Stomach (tissue), 9 donors: Measurements from ENCODE around the gene PDE4D. TPM values are rescaled to one million over a fixed set of nuclear protein-coding genes. Genes with fewer than 3 reads are reported as not detected.

Experiments
- DNase-seq, 2 donors: peaks; one replicate each; pipeline versions ENCODE4 v3.0.0 to v3.0.0-alpha.2; 2013 to 2019
- H3K27ac ChIP-seq, 5 donors: fragments of 200-600 bp in 4 of 5; sonication (generic) in 4 of 5; one replicate each; pipeline ENCODE4 v1.5.1; 2013 to 2019; ENCODE audit warnings: mild to moderate bottlenecking in 1 of 5, moderate library complexity in 1 of 5
- H3K27me3 ChIP-seq, 3 donors: fragments of 200-600 bp; sonication (generic); one replicate each; pipeline ENCODE4 v1.5.1; 2017 to 2019; ENCODE audit warnings: mixed run types in 1 of 3
- H3K36me3 ChIP-seq, 4 donors: fragments of 200-600 bp; sonication (generic); 1 replicate in 3 of 4; 2 replicates in 1 of 4; pipeline ENCODE4 v1.5.1; 2016 to 2019
- H3K4me1 ChIP-seq, 4 donors: fragments of 200-600 bp; sonication (generic); one replicate each; pipeline ENCODE4 v1.5.1; 2016 to 2019
- H3K4me3 ChIP-seq, 4 donors: fragments of 200-600 bp; sonication (generic) in 3 of 4; one replicate each; pipeline ENCODE4 v1.5.1; 2016 to 2019; ENCODE audit warnings: mild to moderate bottlenecking in 1 of 4
- H3K9me3 ChIP-seq, 4 donors: fragments of 200-600 bp; sonication (generic); one replicate each; pipeline ENCODE4 v1.5.1; 2016 to 2019
- EP300 ChIP-seq: sonication (generic); formaldehyde crosslinking; IDR thresholded peaks from one replicate; pipeline ENCODE4 v1.6.1; 2017; ENCODE audit warnings: antibody characterized with exemption
- POLR2A ChIP-seq, 4 donors: fragments of 450-650 bp; IDR thresholded peaks; one replicate each; pipeline ENCODE4 v1.6.1; 2016; ENCODE audit warnings: antibody characterized with exemption in 4 of 4, control low read depth in 2 of 4, mild to moderate bottlenecking in 1 of 4, moderate library complexity in 1 of 4
- POLR2AphosphoS5 ChIP-seq, 3 donors: sonication (generic); formaldehyde crosslinking; IDR thresholded peaks; one replicate each; pipeline ENCODE4 v1.6.1; 2016; ENCODE audit warnings: antibody characterized with exemption in 3 of 3
- WGBS, 5 donors: extraction: QIAGEN DNeasy Blood & Tissue Kit in 3 of 5; methylation state at CpG; one replicate each; pipeline versions ENCODE4 v1.1.5 to v1.1.7; 2013 to 2018; 5-methylcytosine and 5-hydroxymethylcytosine counted together
- intact Hi-C: fragments of 100-400 bp; cut with DNase I; formaldehyde crosslinking; loops from one replicate; pipeline ENCODE4 v1.15.1; 2023; ENCODE audit warnings: low total_unique reads
- polyA plus RNA-seq, 3 donors: library from polyadenylated mRNA; stranded (reverse); fragments of 200-250 nt; gene quantifications; one replicate each; pipeline ENCODE4 v1.2.3, GENCODE V29; 2013
- total RNA-seq, 5 donors: library from RNA; depleted of rRNA; stranded (reverse); fragments of >200 nt; gene quantifications; one replicate each; pipeline versions ENCODE4 v1.1.0 to v1.2.3, GENCODE V29; 2014 to 2016
- TF ChIP-seq, protein P1 (sequence below), 7 experiments: fragments of 450-650 bp in 4 of 7; fragments of 200-600 bp in 3 of 7; sonication (generic) in 3 of 7; IDR thresholded peaks; one replicate each; pipeline ENCODE4 v1.5.1; 2016 to 2019; ENCODE audit warnings: antibody characterized with exemption in 7 of 7, control low read depth in 2 of 7, mild to moderate bottlenecking in 1 of 7
- donor health status: healthy with polysubstance abuse.
- donor health status: Bipolar disorder and iron deficiency.
- donor health status: healthy.

PDE4D gene
- total and polyA plus RNA-seq, 8 donors: 3.1 to 147 (median 97.3) TPM

DNA sequence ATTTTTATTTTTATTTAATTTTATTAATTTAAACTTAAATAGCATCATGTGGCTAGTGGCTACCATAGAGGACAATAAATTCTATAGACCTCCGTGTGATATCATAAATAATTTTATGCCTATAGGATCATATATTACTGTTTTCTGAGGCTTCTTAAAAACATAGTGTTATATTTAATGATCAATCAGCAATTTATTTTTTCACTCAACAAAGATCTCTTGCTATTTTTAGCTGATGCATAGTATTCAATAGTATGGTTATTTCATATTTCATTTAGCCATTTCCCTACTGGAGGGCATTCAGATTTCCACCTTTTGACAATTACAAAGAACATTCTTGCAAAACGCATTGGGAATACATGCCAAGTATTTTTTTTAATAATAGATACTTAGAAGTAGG lies 114.1 kb downstream of the PDE4D start:
- H3K36me3 ChIP-seq: no peaks in the 10 kb centered on the region
- intact Hi-C loops: no loop called here
- 78 to 84% (median 83%) methylated on average over 2 of the region's 2 CpGs for WGBS, 5 donors
- DNase-seq: no peak
- H3K4me1 ChIP-seq: no peaks in the 10 kb centered on the region
- H3K9me3 ChIP-seq: no peaks in the 10 kb centered on the region
- TF ChIP-seq, protein P1, sequence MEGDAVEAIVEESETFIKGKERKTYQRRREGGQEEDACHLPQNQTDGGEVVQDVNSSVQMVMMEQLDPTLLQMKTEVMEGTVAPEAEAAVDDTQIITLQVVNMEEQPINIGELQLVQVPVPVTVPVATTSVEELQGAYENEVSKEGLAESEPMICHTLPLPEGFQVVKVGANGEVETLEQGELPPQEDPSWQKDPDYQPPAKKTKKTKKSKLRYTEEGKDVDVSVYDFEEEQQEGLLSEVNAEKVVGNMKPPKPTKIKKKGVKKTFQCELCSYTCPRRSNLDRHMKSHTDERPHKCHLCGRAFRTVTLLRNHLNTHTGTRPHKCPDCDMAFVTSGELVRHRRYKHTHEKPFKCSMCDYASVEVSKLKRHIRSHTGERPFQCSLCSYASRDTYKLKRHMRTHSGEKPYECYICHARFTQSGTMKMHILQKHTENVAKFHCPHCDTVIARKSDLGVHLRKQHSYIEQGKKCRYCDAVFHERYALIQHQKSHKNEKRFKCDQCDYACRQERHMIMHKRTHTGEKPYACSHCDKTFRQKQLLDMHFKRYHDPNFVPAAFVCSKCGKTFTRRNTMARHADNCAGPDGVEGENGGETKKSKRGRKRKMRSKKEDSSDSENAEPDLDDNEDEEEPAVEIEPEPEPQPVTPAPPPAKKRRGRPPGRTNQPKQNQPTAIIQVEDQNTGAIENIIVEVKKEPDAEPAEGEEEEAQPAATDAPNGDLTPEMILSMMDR (IDR thresholded peaks at IDR 0.05): no peak
- TF ChIP-seq POLR2A (IDR thresholded peaks at IDR 0.05) (no peak), EP300 (no peak), POLR2AphosphoS5 (IDR thresholded peaks at IDR 0.05) (no peak)
- no peak overlapping the region for H3K4me3 ChIP-seq
- H3K27ac ChIP-seq: no peak overlapping the region
- no peaks in the 10 kb centered on the region for H3K27me3 ChIP-seq

DNA sequence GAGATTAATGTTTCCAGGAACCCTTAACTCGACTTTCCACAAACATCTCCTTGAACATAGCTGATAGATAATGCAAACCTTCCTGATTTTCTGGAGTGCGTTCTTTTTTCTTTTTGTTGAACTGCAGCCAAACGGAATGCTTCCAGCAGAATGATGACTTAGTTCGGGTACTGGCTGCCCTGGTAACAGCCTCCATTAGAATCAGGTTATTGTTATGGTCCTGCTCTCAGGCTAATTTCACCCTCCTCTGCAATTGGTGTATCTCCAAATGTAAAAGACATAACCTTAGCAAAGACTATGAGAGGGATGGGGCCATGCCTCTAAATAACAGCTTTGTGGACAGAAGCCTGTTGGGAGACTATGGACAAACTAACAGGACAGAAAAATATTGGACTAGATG lies 116.5 kb downstream of the PDE4D start:
- intact Hi-C loops: no loop called here
- H3K4me3 ChIP-seq: no peak overlapping the region
- no peak overlapping the region for H3K27ac ChIP-seq
- WGBS, 5 donors: 41 to 57% (median 52%) methylated on average over 4 of the region's 4 CpGs
- no peak for TF ChIP-seq POLR2A (IDR thresholded peaks at IDR 0.05)
- TF ChIP-seq POLR2AphosphoS5 (IDR thresholded peaks at IDR 0.05): no peak
- TF ChIP-seq, protein P1 (IDR thresholded peaks at IDR 0.05): no peak
- no peak for TF ChIP-seq EP300
- no peak for DNase-seq
- no peaks in the 10 kb centered on the region for H3K9me3 ChIP-seq
- no peaks in the 10 kb centered on the region for H3K36me3 ChIP-seq
- H3K4me1 ChIP-seq: peaks cover 0 to 6% (median 2%) of the 10 kb centered on the region in 4 donors
- H3K27me3 ChIP-seq: no peaks in the 10 kb centered on the region

DNA sequence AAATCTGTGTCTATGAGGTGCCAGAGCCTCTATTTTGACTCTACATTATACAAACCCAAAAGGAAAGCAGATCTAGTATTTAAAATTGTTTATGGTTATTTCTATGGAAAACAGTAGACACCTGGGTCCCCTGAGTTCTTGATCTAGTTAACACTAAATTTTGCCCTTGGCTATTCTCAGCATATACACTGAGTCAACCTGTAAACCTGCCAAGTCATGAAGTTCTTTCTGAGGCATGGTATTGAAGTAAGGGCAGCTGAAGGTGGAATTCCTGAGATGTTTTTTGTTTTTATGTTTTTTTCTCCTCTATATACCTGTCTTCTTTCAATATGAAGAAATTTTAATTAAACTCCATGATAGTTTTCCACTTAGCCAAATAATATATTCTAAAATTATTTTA lies 120.2 kb downstream of the PDE4D start:
- Histone ChIP-seq H3K36me3 (no peaks in the 10 kb centered on the region), H3K9me3 (no peaks in the 10 kb centered on the region), H3K27ac (no peak overlapping the region), H3K27me3 (no peaks in the 10 kb centered on the region), H3K4me1 (peaks cover 0 to 17% (median 11%) of the 10 kb centered on the region in 4 donors), H3K4me3 (no peak overlapping the region)
- DNase-seq: no peak
- TF ChIP-seq POLR2AphosphoS5 (IDR thresholded peaks at IDR 0.05) (no peak), EP300 (no peak), POLR2A (IDR thresholded peaks at IDR 0.05) (no peak)
- TF ChIP-seq, protein P1 (IDR thresholded peaks at IDR 0.05): no peak
- intact Hi-C loops: no loop called here

DNA sequence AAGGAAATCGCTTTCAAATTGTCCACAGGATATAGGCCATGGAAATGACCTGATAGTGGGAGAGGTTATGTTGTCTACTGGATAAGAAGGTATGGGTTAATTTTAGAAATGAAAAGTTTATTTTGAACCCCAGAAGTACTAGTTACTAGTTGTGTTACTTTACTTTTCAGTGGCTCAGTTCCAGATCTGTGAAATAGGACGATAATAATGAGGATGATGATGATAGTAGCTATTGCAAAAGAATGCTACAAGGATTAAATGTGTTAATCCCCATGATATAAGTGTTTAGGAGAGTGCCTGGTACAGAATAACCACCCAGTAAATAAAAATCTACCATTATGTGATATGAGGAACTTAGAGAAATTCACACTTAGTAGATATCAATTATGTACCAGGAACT lies 120.8 kb downstream of the PDE4D start:
- intact Hi-C loops: no loop called here

More for the DNA sequence above, 120.8 kb downstream of the PDE4D start:
- Histone ChIP-seq H3K4me3 (no peak overlapping the region), H3K4me1 (peaks cover 0 to 17% (median 12%) of the 10 kb centered on the region in 4 donors), H3K27me3 (no peaks in the 10 kb centered on the region), H3K36me3 (no peaks in the 10 kb centered on the region), H3K27ac (no peak overlapping the region), H3K9me3 (no peaks in the 10 kb centered on the region)
- 58 to 73% (median 66%) methylated on average over 2 of the region's 2 CpGs for WGBS, 5 donors
- TF ChIP-seq POLR2AphosphoS5 (IDR thresholded peaks at IDR 0.05) (no peak), POLR2A (IDR thresholded peaks at IDR 0.05) (no peak), EP300 (no peak)
- TF ChIP-seq, protein P1 (IDR thresholded peaks at IDR 0.05): no peak
- DNase-seq: no peak
